ENCODE data around the gene CHRNG.

Gene CHRNG

DNA sequence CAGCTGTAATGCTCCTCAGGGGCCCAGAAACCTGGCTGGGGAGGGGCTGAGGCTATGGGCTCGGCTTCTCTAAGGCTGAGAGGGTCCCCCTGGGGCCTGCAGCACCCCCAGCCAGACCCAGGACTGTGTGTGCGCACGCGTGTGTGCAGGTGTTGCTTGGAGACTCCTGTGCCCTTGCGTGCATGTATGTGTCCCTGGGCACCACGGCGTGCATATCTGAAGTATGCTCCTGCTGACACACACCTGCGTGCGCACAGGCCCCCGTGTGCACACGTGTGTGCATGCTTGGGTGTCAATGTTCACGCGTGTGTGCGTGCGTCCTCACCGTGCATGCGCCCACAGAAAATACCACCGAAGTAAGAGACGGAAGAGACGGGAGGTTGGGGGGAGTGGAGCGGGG lies 37.0 kb upstream of the CHRNG start:
- no peak for TF ChIP-seq CREB1 (IDR thresholded peaks at IDR 0.05; ENCODE audit: low read depth)
- no peak for TF ChIP-seq EGR1 (IDR thresholded peaks at IDR 0.05)
- no peak for TF ChIP-seq TEAD4 (IDR thresholded peaks at IDR 0.05)
- TF ChIP-seq TAF1 (IDR thresholded peaks at IDR 0.05; ENCODE audit: low read depth): no peak
- no peak for TF ChIP-seq RAD21 (IDR thresholded peaks at IDR 0.05; ENCODE audit: low read depth)
- no peak for TF ChIP-seq REST (IDR thresholded peaks at IDR 0.05; ENCODE audit: low read depth)
- TF ChIP-seq TCF12 (IDR thresholded peaks at IDR 0.05; ENCODE audit: low read depth): no peak
- TF ChIP-seq YY1 (IDR thresholded peaks at IDR 0.05; ENCODE audit: low read depth): no peak
- no peak for TF ChIP-seq EP300 (IDR thresholded peaks at IDR 0.05; ENCODE audit: borderline replicate concordance)
- TF ChIP-seq CEBPB (IDR thresholded peaks at IDR 0.05): no peak
- TF ChIP-seq, protein P1, sequence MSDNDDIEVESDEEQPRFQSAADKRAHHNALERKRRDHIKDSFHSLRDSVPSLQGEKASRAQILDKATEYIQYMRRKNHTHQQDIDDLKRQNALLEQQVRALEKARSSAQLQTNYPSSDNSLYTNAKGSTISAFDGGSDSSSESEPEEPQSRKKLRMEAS (IDR thresholded peaks at IDR 0.05): no peak
- no peak for TF ChIP-seq ZBTB7A (IDR thresholded peaks at IDR 0.05; ENCODE audit: low read depth)
- TF ChIP-seq FOXM1 (IDR thresholded peaks at IDR 0.05; ENCODE audit: borderline replicate concordance, low read depth): no peak
- no peak for TF ChIP-seq USF1 (IDR thresholded peaks at IDR 0.05)
- TF ChIP-seq NFIC (IDR thresholded peaks at IDR 0.05): no peak

- TF ChIP-seq, protein P1 (IDR thresholded peaks at IDR 0.05): no peak
- TF ChIP-seq FOXM1 (IDR thresholded peaks at IDR 0.05; ENCODE audit: borderline replicate concordance, low read depth) (no peak), TEAD4 (IDR thresholded peaks at IDR 0.05) (no peak), NFIC (IDR thresholded peaks at IDR 0.05) (no peak), EP300 (IDR thresholded peaks at IDR 0.05; ENCODE audit: borderline replicate concordance) (0 out of 2 replicates have a peak, but pooled peaks have one; percentile 12), REST (IDR thresholded peaks at IDR 0.05; ENCODE audit: low read depth) (no peak), ZBTB7A (IDR thresholded peaks at IDR 0.05; ENCODE audit: low read depth) (0 out of 2 replicates have a peak, but pooled peaks have one; percentile 25), EGR1 (IDR thresholded peaks at IDR 0.05) (peak; percentile 92), TAF1 (IDR thresholded peaks at IDR 0.05; ENCODE audit: low read depth) (no peak), YY1 (IDR thresholded peaks at IDR 0.05; ENCODE audit: low read depth) (no peak), CREB1 (IDR thresholded peaks at IDR 0.05; ENCODE audit: low read depth) (peak; percentile 86), TCF12 (IDR thresholded peaks at IDR 0.05; ENCODE audit: low read depth) (no peak), CEBPB (IDR thresholded peaks at IDR 0.05) (no peak), RAD21 (IDR thresholded peaks at IDR 0.05; ENCODE audit: low read depth) (no peak)
Observed at GRCh38 chr2:232502911-232503808, 36.3 kb upstream of the CHRNG start.

GRCh38 chr2:232503809-232504323 lies 35.6 kb upstream of the CHRNG start:
- TF ChIP-seq, protein P1 (IDR thresholded peaks at IDR 0.05): no peak
- TF ChIP-seq RAD21 (IDR thresholded peaks at IDR 0.05; ENCODE audit: low read depth): no peak
- TF ChIP-seq TAF1 (IDR thresholded peaks at IDR 0.05; ENCODE audit: low read depth): no peak
- no peak for TF ChIP-seq ZBTB7A (IDR thresholded peaks at IDR 0.05; ENCODE audit: low read depth)
- no peak for TF ChIP-seq FOXM1 (IDR thresholded peaks at IDR 0.05; ENCODE audit: borderline replicate concordance, low read depth)
- TF ChIP-seq YY1 (IDR thresholded peaks at IDR 0.05; ENCODE audit: low read depth): no peak
- TF ChIP-seq EGR1 (IDR thresholded peaks at IDR 0.05): no peak
- TF ChIP-seq REST (IDR thresholded peaks at IDR 0.05; ENCODE audit: low read depth): no peak
- no peak for TF ChIP-seq TCF12 (IDR thresholded peaks at IDR 0.05; ENCODE audit: low read depth)
- TF ChIP-seq USF1 (IDR thresholded peaks at IDR 0.05): no peak
- TF ChIP-seq TEAD4 (IDR thresholded peaks at IDR 0.05): no peak
- no peak for TF ChIP-seq EP300 (IDR thresholded peaks at IDR 0.05; ENCODE audit: borderline replicate concordance)
- TF ChIP-seq NFIC (IDR thresholded peaks at IDR 0.05): no peak
- no peak for TF ChIP-seq CREB1 (IDR thresholded peaks at IDR 0.05; ENCODE audit: low read depth)
- no peak for TF ChIP-seq CEBPB (IDR thresholded peaks at IDR 0.05)
